ENCODE results near the gene GARRE1.

GRCh38 chr19:34282611-34283519, 28.5 kb downstream of the GARRE1 start:
- no peak for TF ChIP-seq CTCF (conservative IDR thresholded peaks at IDR 0.05; ENCODE audit: low read depth, low read length)
- no peak for TF ChIP-seq EZH2phosphoT487 (IDR thresholded peaks at IDR 0.05; ENCODE audit: borderline replicate concordance, low read length)
